Activated naive CD4-positive, alpha-beta T cell treated with anti-CD3 and anti-CD28 coated beads for 36 hours (primary cell): ENCODE results near the gene CPNE2. TPM values are rescaled to one million over a fixed set of nuclear protein-coding genes. Genes with fewer than 3 reads are reported as not detected.

Experiments used
- CTCF ChIA-PET: fragments of 350-600 bp; sonication (Branson Sonifier 250); formaldehyde crosslinking; loops from one replicate; lab custom pipeline; 2021; ENCODE audit warnings: antibody characterized with exemption; lab: Charles Lee
- DNase-seq: peaks from one replicate; pipeline ENCODE4 v3.0.0-alpha.2; 2020
- H3K27ac Mint-ChIP-seq: one replicate; pipeline ENCODE4 v1.8.0; 2021; ENCODE audit warnings: mild to moderate bottlenecking, mixed read lengths
- H3K27me3 Mint-ChIP-seq: one replicate; pipeline ENCODE4 v1.8.0; 2021; ENCODE audit warnings: low read depth, mixed read lengths
- H3K36me3 Mint-ChIP-seq: one replicate; pipeline ENCODE4 v1.8.0; 2021; ENCODE audit warnings: low read depth, mixed read lengths
- H3K4me1 Mint-ChIP-seq: one replicate; pipeline ENCODE4 v1.8.0; 2021; ENCODE audit warnings: low read depth, mixed read lengths
- H3K4me3 Mint-ChIP-seq: one replicate; pipeline ENCODE4 v1.8.0; 2021; ENCODE audit warnings: mild to moderate bottlenecking, moderate library complexity, mixed read lengths
- H3K9me3 Mint-ChIP-seq: one replicate; pipeline ENCODE4 v1.8.0; 2021; ENCODE audit warnings: mixed read lengths
- intact Hi-C: fragments of 100-400 bp; cut with micrococcal nuclease; formaldehyde crosslinking; loops from one replicate; pipeline ENCODE4 v1.15.1; 2023
- total RNA-seq, 2 experiments: library from RNA; stranded (reverse); gene quantifications; one replicate each; pipeline ENCODE4 v1.2.3, GENCODE V29; 2021

CPNE2 gene
- total RNA-seq, 2 experiments from 2014 or later = 5.1 TPM

GRCh38 chr16:57152096-57153093, 60.0 kb downstream of the CPNE2 start:
- Mint-ChIP-seq H3K27ac (no peak overlapping the region), H3K27me3 (no peaks in the 10 kb centered on the region), H3K36me3 (peaks cover 29% of the 10 kb centered on the region), H3K9me3 (no peaks in the 10 kb centered on the region), H3K4me3 (no peak overlapping the region), H3K4me1 (peaks cover 23% of the 10 kb centered on the region)
- DNase-seq = no peak
- intact Hi-C loops = no loop called here
- CTCF ChIA-PET = interaction anchor here (0.6 to 4.7 kb wide), 7 partner anchors 11 to 264 kb away, joined by 3 to 17 read pairs (median 4); partner anchors contain the start of gene CPNE2

- no peak for DNase-seq
- intact Hi-C loops = no loop called here
- Mint-ChIP-seq H3K27me3 (no peaks in the 10 kb centered on the region), H3K27ac (no peak overlapping the region), H3K9me3 (no peaks in the 10 kb centered on the region), H3K4me3 (no peak overlapping the region), H3K36me3 (peaks cover 31% of the 10 kb centered on the region), H3K4me1 (peaks cover 18% of the 10 kb centered on the region)
- CTCF ChIA-PET = interaction anchor here (0.7 kb wide), 1 partner anchor 18 kb away, joined by 4 read pairs; no protein-coding TSS in a partner anchor
Measured at GRCh38 chr16:57153841-57154240, 61.5 kb downstream of the CPNE2 start.

DNA sequence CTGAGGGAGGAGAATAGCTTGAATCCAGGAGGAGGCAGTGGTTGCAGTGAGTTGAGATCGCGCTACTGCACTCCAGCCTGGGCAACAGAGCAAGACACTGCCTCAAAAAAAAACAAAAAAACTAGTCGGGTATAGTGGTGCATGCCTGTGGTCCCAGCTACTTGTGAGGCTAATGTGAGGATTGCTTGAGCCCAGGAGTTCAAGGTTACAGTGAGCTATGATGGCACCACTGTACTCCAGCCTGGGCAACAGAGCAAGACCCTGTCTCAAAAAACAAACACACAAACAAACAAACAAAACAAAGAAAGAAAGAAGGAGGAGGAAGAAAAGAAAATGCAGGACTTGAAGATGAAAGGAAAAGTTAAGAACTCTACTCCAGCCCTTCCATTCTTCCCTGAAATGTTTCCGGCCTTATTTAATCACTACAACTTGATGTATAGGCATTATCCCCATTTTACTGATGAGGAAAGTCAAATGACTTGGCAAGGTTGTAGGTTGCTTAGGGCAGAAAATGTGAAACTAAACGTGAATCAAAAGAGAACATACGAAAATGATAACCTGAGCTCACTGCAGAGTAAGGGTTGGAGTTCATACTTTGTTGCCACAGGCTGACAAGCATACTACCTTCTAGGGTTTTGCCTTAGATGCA, 63.4 kb downstream of the CPNE2 start:
- H3K27ac Mint-ChIP-seq = no peak overlapping the region
- CTCF ChIA-PET = interaction anchor here (1.1 kb wide), 1 partner anchor 62 kb away, joined by 4 read pairs; no protein-coding TSS in a partner anchor
- DNase-seq = no peak
- H3K9me3 Mint-ChIP-seq = no peaks in the 10 kb centered on the region
- H3K4me1 Mint-ChIP-seq = peaks cover 18% of the 10 kb centered on the region
- peaks cover 37% of the 10 kb centered on the region for H3K36me3 Mint-ChIP-seq
- no peak overlapping the region for H3K4me3 Mint-ChIP-seq
- no peaks in the 10 kb centered on the region for H3K27me3 Mint-ChIP-seq
- intact Hi-C loops = no loop called here

DNA sequence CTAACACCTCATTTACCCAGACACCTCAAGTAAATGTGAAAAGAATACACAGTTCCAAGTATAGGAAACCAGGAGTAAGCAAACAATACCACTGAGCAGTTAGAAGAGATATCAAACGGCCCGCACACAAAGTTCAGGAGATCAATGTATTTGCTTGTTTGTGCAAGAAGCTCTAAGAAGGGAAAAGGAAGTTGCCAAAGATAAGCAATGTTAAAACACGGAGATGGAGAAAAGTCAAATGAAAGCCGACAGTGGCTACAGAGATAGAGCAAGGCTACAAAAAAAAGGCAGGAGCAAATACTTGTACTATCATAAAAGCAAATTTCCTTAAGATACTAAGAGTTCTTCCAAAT, 63.9 kb downstream of the CPNE2 start:
- H3K27me3 Mint-ChIP-seq = no peaks in the 10 kb centered on the region
- no peaks in the 10 kb centered on the region for H3K9me3 Mint-ChIP-seq
- no peak overlapping the region for H3K4me3 Mint-ChIP-seq
- DNase-seq = no peak
- intact Hi-C loops = no loop called here
- H3K27ac Mint-ChIP-seq = no peak overlapping the region
- H3K36me3 Mint-ChIP-seq = peaks cover 40% of the 10 kb centered on the region
- H3K4me1 Mint-ChIP-seq = peaks cover 18% of the 10 kb centered on the region
- CTCF ChIA-PET = no interaction called here

GRCh38 chr16:57157533-57157932, 65.2 kb downstream of the CPNE2 start:
- H3K27ac Mint-ChIP-seq = no peak overlapping the region
- no peak for DNase-seq
- peaks cover 11% of the 10 kb centered on the region for H3K4me1 Mint-ChIP-seq
- H3K4me3 Mint-ChIP-seq = no peak overlapping the region
- H3K9me3 Mint-ChIP-seq = no peaks in the 10 kb centered on the region
- CTCF ChIA-PET = no interaction called here
- intact Hi-C loops = no loop called here
- H3K36me3 Mint-ChIP-seq = peaks cover 40% of the 10 kb centered on the region
- no peaks in the 10 kb centered on the region for H3K27me3 Mint-ChIP-seq

- Mint-ChIP-seq H3K4me3 (no peak overlapping the region), H3K36me3 (peaks cover 32% of the 10 kb centered on the region), H3K27me3 (no peaks in the 10 kb centered on the region), H3K27ac (no peak overlapping the region), H3K9me3 (no peaks in the 10 kb centered on the region), H3K4me1 (peaks cover 10% of the 10 kb centered on the region)
- DNase-seq = no peak
- CTCF ChIA-PET = interaction anchor here (2.2 kb wide), 1 partner anchor 75 kb away, joined by 8 read pairs; no protein-coding TSS in a partner anchor
- intact Hi-C loops = no loop called here
Measured at GRCh38 chr16:57159447-57159846, 67.1 kb downstream of the CPNE2 start.

GRCh38 chr16:57163842-57164241, 71.5 kb downstream of the CPNE2 start:
- DNase-seq = no peak
- CTCF ChIA-PET = no interaction called here
- H3K27me3 Mint-ChIP-seq = no peaks in the 10 kb centered on the region
- peaks cover 24% of the 10 kb centered on the region for H3K36me3 Mint-ChIP-seq
- no peak overlapping the region for H3K27ac Mint-ChIP-seq
- intact Hi-C loops = no loop called here
- no peaks in the 10 kb centered on the region for H3K9me3 Mint-ChIP-seq
- H3K4me3 Mint-ChIP-seq = no peak overlapping the region
- H3K4me1 Mint-ChIP-seq = peaks cover 7% of the 10 kb centered on the region

- Mint-ChIP-seq H3K36me3 (peaks cover 19% of the 10 kb centered on the region), H3K4me3 (no peak overlapping the region), H3K9me3 (no peaks in the 10 kb centered on the region), H3K27ac (no peak overlapping the region), H3K4me1 (peaks cover 7% of the 10 kb centered on the region), H3K27me3 (no peaks in the 10 kb centered on the region)
- intact Hi-C loops = no loop called here
- CTCF ChIA-PET = interaction anchor here (0.7 to 1.0 kb wide), 2 partner anchors 273 to 276 kb away, joined by 3 to 4 read pairs; no protein-coding TSS in a partner anchor
- DNase-seq = no peak
Measured at GRCh38 chr16:57165483-57165882, 73.1 kb downstream of the CPNE2 start.

GRCh38 chr16:57165938-57166337, 73.6 kb downstream of the CPNE2 start:
- no peaks in the 10 kb centered on the region for H3K9me3 Mint-ChIP-seq
- no peaks in the 10 kb centered on the region for H3K27me3 Mint-ChIP-seq
- H3K4me1 Mint-ChIP-seq = peaks cover 7% of the 10 kb centered on the region
- H3K27ac Mint-ChIP-seq = no peak overlapping the region
- H3K36me3 Mint-ChIP-seq = peaks cover 20% of the 10 kb centered on the region
- CTCF ChIA-PET = interaction anchor here (0.9 to 2.4 kb wide), 3 partner anchors 72 to 82 kb away, joined by 3 to 17 read pairs (median 4); partner anchors contain the start of gene CPNE2
- DNase-seq = no peak
- H3K4me3 Mint-ChIP-seq = no peak overlapping the region
- intact Hi-C loops = no loop called here

- intact Hi-C loops = no loop called here
- H3K36me3 Mint-ChIP-seq = peaks cover 21% of the 10 kb centered on the region
- H3K4me3 Mint-ChIP-seq = no peak overlapping the region
Measured at GRCh38 chr16:57166451-57166850, 74.1 kb downstream of the CPNE2 start.

GRCh38 chr16:57166951-57167350, 74.6 kb downstream of the CPNE2 start:
- no peaks in the 10 kb centered on the region for H3K9me3 Mint-ChIP-seq
- no peak overlapping the region for H3K4me3 Mint-ChIP-seq
- no peak overlapping the region for H3K27ac Mint-ChIP-seq
- DNase-seq = no peak
- peaks cover 24% of the 10 kb centered on the region for H3K36me3 Mint-ChIP-seq
- intact Hi-C loops = no loop called here
- CTCF ChIA-PET = interaction anchor here (0.7 to 2.4 kb wide), 5 partner anchors 73 to 203 kb away, joined by 3 to 17 read pairs (median 4); partner anchors contain the start of gene CPNE2
- H3K27me3 Mint-ChIP-seq = no peaks in the 10 kb centered on the region
- H3K4me1 Mint-ChIP-seq = peaks cover 7% of the 10 kb centered on the region

More at GRCh38 chr16:57166451-57166850, 74.1 kb downstream of the CPNE2 start:
- no peak overlapping the region for H3K27ac Mint-ChIP-seq
- DNase-seq = no peak
- no peaks in the 10 kb centered on the region for H3K27me3 Mint-ChIP-seq
- CTCF ChIA-PET = interaction anchor here (0.8 to 2.4 kb wide), 4 partner anchors 73 to 203 kb away, joined by 3 to 17 read pairs (median 4); partner anchors contain the start of gene CPNE2
- no peaks in the 10 kb centered on the region for H3K9me3 Mint-ChIP-seq
- peaks cover 7% of the 10 kb centered on the region for H3K4me1 Mint-ChIP-seq

DNA sequence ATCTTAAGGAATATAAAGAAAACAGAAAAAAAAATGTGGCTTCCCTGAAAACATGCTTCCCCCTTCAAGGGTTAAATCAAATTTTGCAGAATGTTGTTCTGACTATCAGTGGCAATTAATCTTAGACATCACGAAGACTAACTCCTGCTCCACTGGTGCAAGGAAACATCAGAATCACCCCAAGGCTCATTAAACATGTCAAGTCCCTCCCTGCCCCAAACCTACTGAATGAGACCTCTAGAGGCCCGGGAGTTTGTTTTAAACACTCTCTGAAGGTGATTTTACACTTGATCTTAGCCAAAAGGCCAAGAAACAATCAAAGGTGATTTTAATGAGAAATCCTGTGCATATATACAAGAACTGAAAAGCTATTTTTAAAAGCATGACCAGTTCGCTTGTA, 75.2 kb downstream of the CPNE2 start:
- Mint-ChIP-seq H3K9me3 (no peaks in the 10 kb centered on the region), H3K4me1 (peaks cover 7% of the 10 kb centered on the region), H3K4me3 (no peak overlapping the region), H3K27ac (no peak overlapping the region), H3K36me3 (peaks cover 25% of the 10 kb centered on the region), H3K27me3 (no peaks in the 10 kb centered on the region)
- CTCF ChIA-PET = interaction anchor here (0.7 to 2.4 kb wide), 3 partner anchors 74 to 83 kb away, joined by 4 to 17 read pairs (median 4); partner anchors contain the start of gene CPNE2
- DNase-seq = no peak
- intact Hi-C loops = no loop called here
